Sigmoid colon (tissue), 4 donors: ENCODE data around the gene NOL12.

Experiments
- CTCF ChIP-seq, 4 experiments: fragments of 450-650 bp in 3 of 4; fragments of 200-600 bp in 1 of 4; IDR thresholded peaks; one replicate each; pipeline ENCODE4 v1.5.1; 2016 to 2019; ENCODE audit warnings: antibody characterized with exemption in 4 of 4, mild to moderate bottlenecking in 3 of 4, moderate library complexity in 2 of 4
- EP300 ChIP-seq, 4 donors: sonication (generic); formaldehyde crosslinking; IDR thresholded peaks; one replicate each; pipeline ENCODE4 v1.6.1; 2017; ENCODE audit warnings: antibody characterized with exemption in 4 of 4
- POLR2A ChIP-seq, 2 donors: fragments of 450-650 bp; IDR thresholded peaks; one replicate each; pipeline ENCODE4 v1.6.1; 2016; ENCODE audit warnings: antibody characterized with exemption in 2 of 2, mild to moderate bottlenecking in 2 of 2, moderate library complexity in 2 of 2
- POLR2AphosphoS5 ChIP-seq, 4 donors: sonication (generic); formaldehyde crosslinking; IDR thresholded peaks; one replicate each; pipeline ENCODE4 v1.6.1; 2017; ENCODE audit warnings: antibody characterized with exemption in 4 of 4

GRCh38 chr22:37676736-37677492 is 9.2 kb upstream of the NOL12 start:
- no peak for TF ChIP-seq CTCF (IDR thresholded peaks at IDR 0.05)
- peak; percentile 68 to 88 (median 76) for TF ChIP-seq POLR2AphosphoS5 (IDR thresholded peaks at IDR 0.05)
- peak; percentile 19 to 37 for TF ChIP-seq POLR2A (IDR thresholded peaks at IDR 0.05)
- TF ChIP-seq EP300 (IDR thresholded peaks at IDR 0.05) = peak in 2 of 4 donors; percentile 24 to 49
